ENCODE results near the gene POGLUT3. TPM values are rescaled to one million over a fixed set of nuclear protein-coding genes. Genes with fewer than 3 reads are reported as not detected.

Gene POGLUT3, protein sequence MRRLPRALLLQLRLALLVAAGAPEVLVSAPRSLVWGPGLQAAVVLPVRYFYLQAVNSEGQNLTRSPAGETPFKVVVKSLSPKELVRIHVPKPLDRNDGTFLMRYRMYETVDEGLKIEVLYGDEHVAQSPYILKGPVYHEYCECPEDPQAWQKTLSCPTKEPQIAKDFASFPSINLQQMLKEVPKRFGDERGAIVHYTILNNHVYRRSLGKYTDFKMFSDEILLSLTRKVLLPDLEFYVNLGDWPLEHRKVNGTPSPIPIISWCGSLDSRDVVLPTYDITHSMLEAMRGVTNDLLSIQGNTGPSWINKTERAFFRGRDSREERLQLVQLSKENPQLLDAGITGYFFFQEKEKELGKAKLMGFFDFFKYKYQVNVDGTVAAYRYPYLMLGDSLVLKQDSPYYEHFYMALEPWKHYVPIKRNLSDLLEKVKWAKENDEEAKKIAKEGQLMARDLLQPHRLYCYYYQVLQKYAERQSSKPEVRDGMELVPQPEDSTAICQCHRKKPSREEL
- 4.6 TPM for polyA plus RNA-seq

DNA sequence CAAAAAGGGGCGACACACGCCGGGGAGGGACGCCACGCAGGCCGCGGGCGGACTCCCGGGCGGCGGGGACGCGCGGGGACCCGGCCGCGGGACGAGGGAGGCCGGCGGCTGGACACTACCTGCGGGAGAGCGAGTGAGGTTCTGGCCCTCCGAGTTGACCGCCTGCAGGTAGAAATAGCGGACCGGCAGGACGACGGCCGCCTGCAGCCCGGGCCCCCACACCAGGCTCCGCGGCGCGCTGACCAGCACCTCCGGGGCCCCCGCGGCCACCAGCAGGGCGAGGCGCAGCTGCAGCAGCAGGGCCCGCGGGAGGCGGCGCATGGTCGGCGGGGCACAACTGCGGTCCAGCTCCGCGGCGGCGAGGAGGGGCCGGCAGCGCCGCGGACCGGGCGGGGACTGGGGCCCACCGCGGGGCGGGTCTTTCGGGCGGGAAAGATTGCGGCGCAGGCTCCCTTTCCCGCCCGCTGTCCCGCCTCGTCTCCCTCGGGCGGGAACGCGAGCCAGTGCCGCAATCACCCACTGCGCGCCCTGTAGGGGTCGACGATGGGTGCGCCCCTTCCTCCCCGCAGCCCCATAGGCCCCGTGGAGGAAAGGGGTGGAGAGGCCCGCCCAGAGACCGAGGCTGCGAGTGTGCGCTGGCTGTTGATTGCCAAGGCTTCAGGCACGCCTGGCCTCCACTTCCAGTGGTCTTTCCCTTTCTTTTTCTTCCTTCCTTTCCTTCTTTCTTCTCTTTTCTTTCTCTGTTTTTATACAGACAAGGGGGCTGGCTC lies at the start of gene POGLUT3:
Gene POGLUT3 (minus strand): TSS at position 339 of the 770 bp plus-strand sequence. CDS start 18 bp downstream, at position 321.
- peak within 1 kb of the TSS; percentile 71 to 99 (median 98) for H3K27ac Mint-ChIP-seq
- H3K4me3 Mint-ChIP-seq = peak within 1 kb of the TSS; percentile 91 to 100 (median 100)
- no peaks in the 10 kb centered on the region for H3K9me3 Mint-ChIP-seq
- peaks cover 3% of the 10 kb centered on the region for H3K36me3 Mint-ChIP-seq
- H3K27me3 Mint-ChIP-seq = no peaks in the 10 kb centered on the region
- H3K4me1 Mint-ChIP-seq = peaks cover 11 to 18% (median 13%) of the 10 kb centered on the region in 3 donors

DNA sequence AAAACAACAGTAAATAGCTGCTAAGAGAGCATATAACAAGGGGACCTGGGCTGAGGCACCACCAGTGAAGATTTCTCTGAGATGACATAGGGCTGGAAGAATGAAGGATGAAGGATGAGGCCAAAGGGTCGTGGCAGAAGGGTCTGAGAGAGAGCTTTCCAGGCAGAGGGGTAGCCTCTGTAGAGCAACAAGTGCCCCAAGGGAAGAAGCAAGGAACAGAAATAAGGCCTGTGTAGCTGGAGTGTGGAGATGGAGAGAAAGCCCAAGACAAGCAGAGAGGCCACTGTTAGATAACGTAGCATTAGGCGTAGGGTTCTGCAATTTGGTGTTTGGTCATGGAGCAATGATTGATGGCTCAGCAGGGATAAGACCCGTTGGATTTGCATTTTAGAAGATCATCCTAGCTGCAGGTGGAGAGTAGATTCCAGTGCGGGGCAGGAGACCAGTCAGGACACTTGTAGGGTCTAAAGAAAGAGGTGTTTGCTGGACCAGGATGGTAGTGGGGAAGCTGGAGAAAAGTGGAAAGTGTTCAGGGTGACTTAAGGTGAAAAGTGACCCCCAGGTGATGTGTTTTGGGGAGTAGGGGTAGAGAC lies 47.8 kb upstream of the POGLUT3 start:
- no peak overlapping the region for H3K4me3 Mint-ChIP-seq

DNA sequence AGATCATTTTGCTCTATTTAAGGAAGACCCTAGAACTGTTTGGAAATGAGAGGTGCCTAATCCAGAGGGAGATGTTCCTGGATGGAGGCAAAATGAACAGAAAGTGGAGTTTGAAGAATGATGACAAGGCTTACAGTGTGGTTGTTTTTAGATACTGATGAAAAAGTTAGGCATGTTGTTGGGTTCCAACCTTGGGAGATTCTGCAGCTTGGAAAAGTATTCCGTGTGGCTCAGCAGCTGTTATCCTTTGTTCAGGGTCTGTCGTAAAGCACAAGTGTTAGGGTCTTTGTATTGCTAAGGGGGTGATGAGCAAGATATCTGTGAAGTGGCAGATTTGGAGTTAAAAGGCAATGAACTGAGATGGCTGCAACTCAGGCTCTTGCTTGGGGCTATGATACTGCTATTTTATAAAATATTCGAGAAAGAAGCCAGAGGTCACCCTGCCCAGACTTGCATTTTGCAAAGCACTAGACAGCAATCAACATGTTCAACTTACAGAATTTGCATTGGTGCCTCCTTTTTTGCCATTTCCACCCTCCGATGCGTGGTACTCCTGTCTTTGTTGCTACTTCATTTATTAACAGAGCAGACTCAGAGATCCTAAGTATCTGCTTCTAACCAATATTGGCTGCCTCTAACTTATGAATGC lies 45.3 kb upstream of the POGLUT3 start:
- Mint-ChIP-seq H3K27ac (no peak overlapping the region), H3K4me1 (no peaks in the 10 kb centered on the region), H3K9me3 (peaks cover 0 to 2% (median 0%) of the 10 kb centered on the region in 3 donors), H3K27me3 (peaks cover 6% of the 10 kb centered on the region), H3K36me3 (peaks cover 3% of the 10 kb centered on the region), H3K4me3 (no peak overlapping the region)

More for the DNA sequence above, 47.8 kb upstream of the POGLUT3 start:
- no peaks in the 10 kb centered on the region for H3K36me3 Mint-ChIP-seq
- no peaks in the 10 kb centered on the region for H3K4me1 Mint-ChIP-seq
- peaks cover 4% of the 10 kb centered on the region for H3K27me3 Mint-ChIP-seq
- no peaks in the 10 kb centered on the region for H3K9me3 Mint-ChIP-seq
- H3K27ac Mint-ChIP-seq = no peak overlapping the region

DNA sequence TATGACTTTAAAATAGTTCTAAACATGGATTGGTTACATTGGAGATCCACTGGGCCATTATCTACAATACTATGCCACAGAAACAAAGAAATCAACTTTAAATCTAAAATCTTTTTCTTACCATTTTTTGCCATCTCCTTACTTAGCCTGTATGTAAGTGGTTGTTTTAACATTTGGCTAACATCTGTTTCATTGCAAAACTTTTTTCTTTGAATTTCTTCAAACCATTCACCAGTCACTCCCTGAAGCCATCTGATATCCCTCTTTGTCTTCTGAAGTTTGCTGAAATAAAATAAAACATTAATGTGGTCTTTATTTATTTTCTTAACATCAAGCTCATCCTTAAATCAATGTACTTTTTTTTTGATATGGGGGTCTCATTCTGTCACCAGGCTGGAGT lies 43.3 kb upstream of the POGLUT3 start:
- Mint-ChIP-seq H3K36me3 (peaks cover 3% of the 10 kb centered on the region), H3K4me1 (no peaks in the 10 kb centered on the region), H3K9me3 (peaks cover 0 to 2% (median 0%) of the 10 kb centered on the region in 3 donors), H3K27ac (no peak overlapping the region), H3K4me3 (no peak overlapping the region), H3K27me3 (peaks cover 6% of the 10 kb centered on the region)

DNA sequence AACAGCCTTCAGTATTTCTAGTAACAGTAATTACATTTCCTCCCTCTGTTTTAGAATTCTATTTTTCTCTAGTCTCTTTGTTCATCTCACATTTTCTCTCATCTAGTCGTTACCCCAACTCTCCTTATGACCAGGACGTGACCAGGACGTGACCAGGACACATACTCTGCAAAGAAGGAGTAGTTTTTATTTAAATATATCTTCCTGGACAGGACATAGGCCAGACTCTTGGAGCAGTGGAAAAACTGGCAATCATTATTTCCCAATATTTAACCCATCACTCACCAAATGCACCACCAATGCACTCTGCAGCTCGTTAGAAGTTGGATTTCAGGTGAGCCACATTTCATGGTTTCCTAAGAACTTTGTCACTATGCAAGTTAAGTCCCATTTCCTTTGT lies 40.3 kb upstream of the POGLUT3 start:
- peaks cover 3% of the 10 kb centered on the region for H3K27me3 Mint-ChIP-seq

DNA sequence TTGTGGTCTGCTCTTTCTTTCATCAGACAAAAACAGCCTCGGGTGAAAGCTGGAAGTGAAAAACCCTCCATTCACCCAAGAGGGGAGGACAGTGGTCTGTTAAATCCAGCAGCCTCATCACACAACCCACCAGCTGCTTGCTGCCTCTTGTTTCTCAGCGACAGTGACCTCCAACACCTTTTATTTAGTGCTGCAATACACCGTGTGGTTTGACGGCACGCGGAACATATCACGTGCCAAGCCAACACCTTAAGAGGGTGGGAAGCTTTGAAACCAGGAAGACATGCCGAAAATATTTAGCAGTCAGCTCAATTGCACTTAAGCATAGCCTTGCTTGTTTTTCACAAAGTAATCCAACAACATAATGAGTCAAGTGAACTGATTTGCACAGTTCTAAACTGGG lies 39.8 kb upstream of the POGLUT3 start:
- H3K9me3 Mint-ChIP-seq = peaks cover 0 to 2% (median 0%) of the 10 kb centered on the region in 3 donors
- no peak overlapping the region for H3K4me3 Mint-ChIP-seq
- peaks cover 3% of the 10 kb centered on the region for H3K36me3 Mint-ChIP-seq
- H3K4me1 Mint-ChIP-seq = no peaks in the 10 kb centered on the region
- H3K27ac Mint-ChIP-seq = no peak overlapping the region
- peaks cover 3% of the 10 kb centered on the region for H3K27me3 Mint-ChIP-seq

More for the DNA sequence above, 40.3 kb upstream of the POGLUT3 start:
- peaks cover 0 to 2% (median 0%) of the 10 kb centered on the region in 3 donors for H3K9me3 Mint-ChIP-seq
- H3K4me3 Mint-ChIP-seq = no peak overlapping the region
- H3K27ac Mint-ChIP-seq = no peak overlapping the region
- no peaks in the 10 kb centered on the region for H3K4me1 Mint-ChIP-seq
- peaks cover 3% of the 10 kb centered on the region for H3K36me3 Mint-ChIP-seq

DNA sequence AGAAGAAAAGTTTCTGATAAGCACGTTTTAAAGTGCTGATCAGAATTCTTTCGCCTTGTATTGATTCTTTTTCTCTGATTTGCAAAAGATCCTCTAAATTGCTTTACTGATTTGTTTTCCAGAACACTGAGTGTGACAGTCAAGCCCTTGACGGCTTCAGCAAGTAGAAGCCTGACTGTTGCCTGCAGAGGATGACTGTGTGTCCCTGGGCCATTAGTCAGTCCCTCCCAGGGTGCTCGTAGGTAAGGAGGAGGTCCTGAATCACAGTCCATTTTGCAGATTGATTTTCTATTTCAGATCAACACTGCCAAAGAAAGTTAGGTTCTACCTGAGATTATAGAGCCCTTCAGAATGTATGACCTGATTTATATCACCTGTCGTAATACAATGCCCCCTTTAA lies 38.6 kb upstream of the POGLUT3 start:
- H3K4me1 Mint-ChIP-seq = no peaks in the 10 kb centered on the region
- H3K27me3 Mint-ChIP-seq = peaks cover 3% of the 10 kb centered on the region
- H3K4me3 Mint-ChIP-seq = no peak overlapping the region
- H3K27ac Mint-ChIP-seq = no peak overlapping the region
- H3K9me3 Mint-ChIP-seq = peaks cover 0 to 2% (median 0%) of the 10 kb centered on the region in 3 donors
- peaks cover 3% of the 10 kb centered on the region for H3K36me3 Mint-ChIP-seq

DNA sequence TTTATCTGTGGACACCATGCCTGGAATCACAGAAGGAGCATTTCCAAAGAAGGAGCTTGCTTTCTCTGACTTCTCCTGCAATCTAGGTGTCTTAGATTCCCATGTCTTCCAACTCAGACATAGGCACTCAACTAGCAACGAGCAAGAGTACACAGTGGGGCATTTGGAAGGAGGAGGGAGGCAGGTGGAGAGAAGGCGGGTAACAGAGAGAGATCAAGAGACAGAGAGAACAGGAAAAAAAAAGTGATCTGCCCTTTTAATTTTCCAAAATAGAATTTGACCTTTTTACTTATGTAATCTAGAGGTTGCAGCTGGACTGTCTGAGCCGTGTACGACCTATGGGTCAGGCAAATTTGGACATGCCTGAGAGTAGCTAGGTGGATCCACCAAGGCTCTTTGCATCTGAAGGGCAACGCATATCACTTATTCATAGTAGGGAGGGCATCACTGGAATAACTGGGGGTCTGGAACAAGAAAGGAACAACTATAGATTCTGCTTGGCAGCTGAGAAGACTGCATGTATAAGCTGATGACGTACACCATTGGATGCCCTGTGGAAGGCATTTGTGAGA lies 37.3 kb upstream of the POGLUT3 start:
- H3K27ac Mint-ChIP-seq = no peak overlapping the region

DNA sequence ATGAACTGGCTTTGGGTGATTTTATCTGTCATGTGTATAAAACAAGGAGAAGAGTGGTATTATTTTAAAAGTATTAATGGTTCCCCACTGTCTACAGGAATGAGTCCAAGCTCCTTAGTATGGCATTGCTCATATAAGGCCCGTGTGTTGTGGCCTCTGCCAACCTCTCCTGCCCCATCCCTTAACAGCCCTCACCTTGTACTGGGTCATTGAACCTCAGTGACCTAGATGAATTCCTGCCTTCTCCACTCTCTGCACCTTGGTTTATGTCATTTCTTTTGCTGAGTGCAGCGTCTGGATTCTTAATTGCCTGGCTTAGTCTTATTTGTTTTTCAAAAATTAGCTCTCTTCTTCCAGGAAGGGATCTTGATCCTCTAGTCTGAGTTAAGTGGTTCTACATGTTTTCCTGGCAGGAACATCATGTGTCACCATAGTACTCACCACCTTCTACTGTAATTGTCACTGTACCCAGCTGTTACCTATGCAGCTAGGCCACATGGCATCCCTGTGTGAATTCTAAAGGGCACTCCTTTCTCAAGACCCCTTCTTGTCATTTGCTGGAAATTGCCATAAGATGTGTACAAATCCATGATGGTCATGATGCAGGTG lies 36.2 kb upstream of the POGLUT3 start:
- no peak overlapping the region for H3K4me3 Mint-ChIP-seq
- H3K27me3 Mint-ChIP-seq = peaks cover 3% of the 10 kb centered on the region
- no peak overlapping the region for H3K27ac Mint-ChIP-seq
- H3K9me3 Mint-ChIP-seq = no peaks in the 10 kb centered on the region
- no peaks in the 10 kb centered on the region for H3K36me3 Mint-ChIP-seq
- no peaks in the 10 kb centered on the region for H3K4me1 Mint-ChIP-seq

More for the DNA sequence above, 37.3 kb upstream of the POGLUT3 start:
- Mint-ChIP-seq H3K27me3 (peaks cover 3% of the 10 kb centered on the region), H3K36me3 (peaks cover 1% of the 10 kb centered on the region), H3K9me3 (no peaks in the 10 kb centered on the region), H3K4me1 (no peaks in the 10 kb centered on the region), H3K4me3 (no peak overlapping the region)

DNA sequence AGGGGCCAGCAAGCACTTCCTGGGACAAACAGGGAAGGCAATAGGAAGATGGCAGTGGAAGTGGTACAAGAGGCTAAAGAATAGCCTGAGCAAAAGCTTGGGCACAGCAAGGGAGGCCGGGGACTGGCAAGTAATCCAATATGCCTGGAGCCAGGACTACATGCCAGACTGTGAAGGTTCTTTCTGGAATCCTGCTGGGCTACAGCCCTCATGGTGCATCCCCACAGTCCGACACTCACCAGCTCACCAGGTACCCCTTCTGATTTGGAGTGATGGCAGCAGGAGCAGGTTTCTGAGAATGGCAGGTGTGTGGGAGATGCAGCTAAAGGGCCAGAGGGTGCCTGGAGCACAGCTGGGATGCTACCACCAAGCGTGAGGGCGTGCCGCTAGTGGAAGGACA lies 32.2 kb upstream of the POGLUT3 start:
- Mint-ChIP-seq H3K4me1 (no peaks in the 10 kb centered on the region), H3K36me3 (no peaks in the 10 kb centered on the region), H3K4me3 (no peak overlapping the region), H3K27me3 (peaks cover 2% of the 10 kb centered on the region), H3K27ac (no peak overlapping the region), H3K9me3 (no peaks in the 10 kb centered on the region)

DNA sequence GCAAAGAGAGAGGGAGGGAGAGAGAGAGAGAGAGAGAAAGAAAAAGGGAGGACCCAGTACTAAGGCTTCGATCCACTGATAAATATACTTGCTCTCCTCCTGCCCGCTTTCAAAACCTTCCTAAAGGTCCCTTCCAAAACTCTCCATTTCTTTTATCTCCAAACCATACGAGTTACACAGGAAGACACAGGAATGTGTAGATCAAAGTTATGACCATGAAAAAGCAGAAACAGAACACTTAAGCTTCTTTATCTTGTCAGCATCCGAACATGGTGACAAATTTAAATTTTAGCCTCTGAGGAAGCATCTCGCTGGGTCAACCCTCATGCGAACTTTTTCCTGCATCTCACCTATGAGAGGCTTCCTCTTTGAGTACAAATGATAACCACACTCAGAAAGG lies 29.2 kb upstream of the POGLUT3 start:
- Mint-ChIP-seq H3K27ac (no peak overlapping the region), H3K9me3 (peaks cover 0 to 6% (median 2%) of the 10 kb centered on the region in 3 donors), H3K27me3 (peaks cover 2% of the 10 kb centered on the region), H3K4me3 (no peak overlapping the region), H3K36me3 (no peaks in the 10 kb centered on the region), H3K4me1 (no peaks in the 10 kb centered on the region)

DNA sequence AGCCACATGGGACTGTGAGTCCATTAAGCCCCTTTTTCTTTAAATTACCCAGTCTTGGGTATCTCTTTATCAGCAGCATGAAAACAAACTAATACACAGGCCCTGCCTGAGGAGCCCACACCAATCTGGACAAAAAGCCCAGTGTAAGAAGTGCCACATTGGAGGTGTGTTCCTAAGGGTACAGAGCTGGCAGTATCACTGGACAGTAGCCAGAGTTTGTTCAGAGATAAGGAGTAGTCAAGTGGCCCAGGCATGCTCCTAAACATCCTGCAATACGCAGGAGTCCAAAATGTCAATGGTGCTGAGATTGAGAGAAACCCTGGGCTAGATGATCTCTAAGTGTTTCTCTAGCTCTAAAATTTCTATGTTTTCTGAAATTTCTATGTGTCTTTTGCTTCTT lies 27.0 kb upstream of the POGLUT3 start:
- no peak overlapping the region for H3K27ac Mint-ChIP-seq
- H3K4me3 Mint-ChIP-seq = no peak overlapping the region
- no peaks in the 10 kb centered on the region for H3K36me3 Mint-ChIP-seq
- H3K4me1 Mint-ChIP-seq = no peaks in the 10 kb centered on the region
- peaks cover 2% of the 10 kb centered on the region for H3K27me3 Mint-ChIP-seq
- peaks cover 0 to 6% (median 2%) of the 10 kb centered on the region in 3 donors for H3K9me3 Mint-ChIP-seq

DNA sequence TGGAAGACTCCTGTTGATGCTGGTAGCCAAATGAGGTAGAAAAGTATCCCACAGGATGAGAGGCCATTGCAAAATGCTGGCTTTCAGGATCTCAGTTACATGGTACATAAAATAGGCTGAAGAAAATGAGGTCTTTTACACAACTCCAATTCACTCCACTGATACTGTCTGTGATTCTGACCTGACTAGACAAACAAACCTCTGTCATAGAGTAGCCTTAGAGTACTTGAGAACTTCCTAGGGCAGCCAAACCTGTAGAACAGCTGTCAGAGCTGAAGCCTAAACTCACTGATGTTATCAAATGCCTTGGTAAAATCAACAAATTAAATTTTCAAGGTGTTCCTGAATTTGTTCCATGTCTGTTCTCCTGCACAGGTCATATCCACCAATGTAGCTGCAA lies 26.2 kb upstream of the POGLUT3 start:
- no peak overlapping the region for H3K27ac Mint-ChIP-seq
- H3K4me3 Mint-ChIP-seq = no peak overlapping the region
- no peaks in the 10 kb centered on the region for H3K4me1 Mint-ChIP-seq
- peaks cover 0 to 6% (median 2%) of the 10 kb centered on the region in 3 donors for H3K9me3 Mint-ChIP-seq
- H3K36me3 Mint-ChIP-seq = no peaks in the 10 kb centered on the region
- H3K27me3 Mint-ChIP-seq = peaks cover 2% of the 10 kb centered on the region

DNA sequence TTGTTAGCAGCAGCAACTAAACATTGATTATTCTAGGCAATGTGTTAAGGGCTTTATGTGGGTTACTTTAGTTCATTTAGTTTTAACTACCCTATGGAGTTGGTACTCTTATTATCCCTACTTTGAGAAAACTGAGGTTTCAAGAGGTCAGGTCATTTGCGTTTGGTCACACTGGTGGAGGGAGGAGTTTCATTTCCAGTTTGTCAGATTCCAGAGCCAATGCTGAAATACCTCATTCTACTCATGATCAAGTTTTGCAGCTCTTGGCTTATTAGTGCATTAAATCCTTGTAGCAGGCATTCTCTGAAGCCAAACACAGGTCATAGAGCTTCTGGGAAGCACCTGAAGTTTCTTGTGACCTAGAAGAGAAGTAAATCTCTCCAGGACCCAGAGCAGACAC lies 24.1 kb upstream of the POGLUT3 start:
- Mint-ChIP-seq H3K4me1 (no peaks in the 10 kb centered on the region), H3K27ac (no peak overlapping the region)

More for the DNA sequence above, 24.1 kb upstream of the POGLUT3 start:
- Mint-ChIP-seq H3K36me3 (no peaks in the 10 kb centered on the region), H3K4me3 (no peak overlapping the region), H3K9me3 (peaks cover 0 to 6% (median 2%) of the 10 kb centered on the region in 3 donors), H3K27me3 (peaks cover 2% of the 10 kb centered on the region)
